ENCODE data around the gene RUSF1. TPM values are rescaled to one million over a fixed set of nuclear protein-coding genes. Genes with fewer than 3 reads are reported as not detected.

RUSF1 gene
- total RNA-seq, 1 donor = 45.5 TPM

- no peak for DNase-seq (ENCODE audit: low read depth)
- no peak overlapping the region for H3K4me3 ChIP-seq (ENCODE audit: low read depth, low read length)
- no peak for TF ChIP-seq CTCF (IDR thresholded peaks at IDR 0.05; ENCODE audit: insufficient read depth, low read length)
These were observed 43.4 kb downstream of the RUSF1 start for GRCh38 chr16:31464781-31465260.

GRCh38 chr16:31464348-31464769, 43.8 kb downstream of the RUSF1 start:
- no peak overlapping the region for H3K4me3 ChIP-seq (ENCODE audit: low read depth, low read length)
- DNase-seq (ENCODE audit: low read depth) = no peak
- no peak for TF ChIP-seq CTCF (IDR thresholded peaks at IDR 0.05; ENCODE audit: insufficient read depth, low read length)

GRCh38 chr16:31461921-31462804, 46.0 kb downstream of the RUSF1 start:
- no peak overlapping the region for H3K4me3 ChIP-seq (ENCODE audit: low read depth, low read length)
- no peak for DNase-seq (ENCODE audit: low read depth)
- TF ChIP-seq CTCF (IDR thresholded peaks at IDR 0.05; ENCODE audit: insufficient read depth, low read length) = no peak

GRCh38 chr16:31461201-31461920, 46.8 kb downstream of the RUSF1 start:
- no peak for TF ChIP-seq CTCF (IDR thresholded peaks at IDR 0.05; ENCODE audit: insufficient read depth, low read length)
- no peak overlapping the region for H3K4me3 ChIP-seq (ENCODE audit: low read depth, low read length)
- DNase-seq (ENCODE audit: low read depth) = no peak

GRCh38 chr16:31460582-31461002, 47.6 kb downstream of the RUSF1 start:
- H3K4me3 ChIP-seq (ENCODE audit: low read depth, low read length) = peak overlapping the region; percentile 68
- TF ChIP-seq CTCF (IDR thresholded peaks at IDR 0.05; ENCODE audit: insufficient read depth, low read length) = peak; percentile 82
- DNase-seq (ENCODE audit: low read depth) = peak; percentile 73

- DNase-seq (ENCODE audit: low read depth) = peak; percentile 99
- TF ChIP-seq CTCF (IDR thresholded peaks at IDR 0.05; ENCODE audit: insufficient read depth, low read length) = no peak
- H3K4me3 ChIP-seq (ENCODE audit: low read depth, low read length) = peak overlapping the region; percentile 85
These were observed 48.3 kb downstream of the RUSF1 start for GRCh38 chr16:31459687-31460581.
